HPDE6-E6E7 (cell line): ENCODE measurements around the gene PMFBP1.

Source experiments
- DNase-seq: peaks from one replicate; pipeline ENCODE4 v3.0.0; 2011; ENCODE audit warnings: missing footprints; ENCODE audit errors: extremely low spot score

The PMFBP1 gene

GRCh38 chr16:72182976-72183375 lies 11.0 kb upstream of the PMFBP1 start:
- DNase-seq: no peak

- no peak for DNase-seq
These were observed 7.4 kb upstream of the PMFBP1 start for GRCh38 chr16:72179204-72179970.

DNA sequence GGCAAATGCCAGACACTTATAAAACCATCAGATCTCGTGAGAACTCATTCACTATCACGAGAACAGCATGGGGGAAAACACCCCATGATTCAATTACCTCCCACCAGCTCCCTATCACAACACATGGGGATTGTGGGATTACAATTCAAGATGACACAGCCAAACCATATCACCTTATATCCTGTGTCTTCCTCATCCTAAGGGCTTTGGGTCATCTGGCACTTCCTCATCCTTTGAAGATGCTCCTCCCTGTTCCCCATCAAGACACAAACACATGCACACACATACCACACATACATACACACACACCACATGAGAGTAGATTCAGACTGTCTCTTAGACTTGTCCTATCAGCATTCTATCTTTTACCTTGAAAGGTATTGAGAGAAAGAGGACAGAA lies 2.8 kb upstream of the PMFBP1 start:
- no peak for DNase-seq

DNA sequence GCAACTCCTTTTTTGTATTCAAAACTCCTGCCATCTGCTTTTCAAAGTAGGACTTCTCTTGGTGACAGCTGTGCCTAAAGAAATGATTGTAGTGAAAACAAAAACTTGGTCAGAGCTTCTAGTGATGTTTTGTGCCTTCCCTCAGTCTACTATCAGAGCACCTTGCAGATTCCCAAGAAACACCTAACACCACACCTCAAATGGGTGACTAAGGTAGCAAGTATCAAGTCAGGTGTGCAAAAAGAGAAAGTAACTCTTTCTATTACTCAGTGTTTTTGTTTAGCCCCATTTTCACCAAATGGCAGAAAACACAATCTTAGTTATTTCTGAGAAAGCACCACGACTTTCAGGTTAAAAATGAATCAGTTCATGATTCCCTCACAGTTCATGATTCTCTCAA lies 2.0 kb upstream of the PMFBP1 start:
- DNase-seq: no peak

GRCh38 chr16:72171236-72171635 lies 719 bp downstream of the PMFBP1 start:
- DNase-seq: no peak

DNA sequence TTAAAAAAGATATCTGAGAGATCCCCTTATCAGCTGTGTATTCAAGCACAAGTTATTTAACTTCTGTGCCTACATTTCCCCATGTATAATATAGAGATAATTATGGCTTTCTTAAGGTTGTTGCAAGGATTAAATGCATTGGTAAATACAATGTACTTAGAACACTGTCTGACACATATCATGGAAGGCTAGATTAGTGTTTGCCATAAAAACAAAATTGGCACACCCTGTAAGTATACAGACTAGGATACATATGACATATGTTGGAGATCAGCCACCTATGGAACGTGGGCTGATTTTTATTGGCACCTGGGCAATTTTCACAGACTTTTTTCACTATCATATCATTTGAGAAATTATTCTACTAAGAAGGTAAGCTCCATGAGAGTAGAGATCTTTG lies 2.2 kb downstream of the PMFBP1 start:
- DNase-seq: no peak

- no peak for DNase-seq
These were observed 3.6 kb downstream of the PMFBP1 start for GRCh38 chr16:72168365-72168764.

DNA sequence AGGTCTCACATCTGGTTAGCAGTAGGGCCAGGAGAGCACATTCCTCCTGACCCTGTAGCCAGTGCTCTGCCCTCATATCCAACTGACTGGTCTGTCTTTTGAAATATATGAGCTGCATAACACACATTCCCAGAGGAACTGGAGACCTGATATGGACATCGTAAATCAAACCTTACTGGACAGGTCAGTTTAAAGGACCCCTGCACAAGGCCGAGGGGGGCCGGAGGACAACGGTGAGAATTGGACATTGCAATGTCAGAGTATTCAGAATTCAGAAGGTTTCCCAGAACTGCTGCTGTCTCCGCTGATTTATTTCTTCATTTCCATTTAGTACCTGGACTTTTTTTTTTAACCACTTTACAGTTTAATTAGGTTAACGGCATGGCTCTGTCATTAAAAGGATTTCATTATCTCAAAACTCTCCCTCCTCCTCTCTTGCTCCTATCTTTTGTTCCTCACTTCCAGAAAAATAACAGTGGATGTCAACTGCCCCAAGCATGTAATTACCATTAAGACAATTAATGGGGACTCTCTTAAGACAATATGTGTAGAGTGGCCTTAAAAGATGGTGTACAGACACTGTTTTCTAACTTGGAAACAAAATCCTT lies 4.9 kb downstream of the PMFBP1 start:
- DNase-seq: no peak

DNA sequence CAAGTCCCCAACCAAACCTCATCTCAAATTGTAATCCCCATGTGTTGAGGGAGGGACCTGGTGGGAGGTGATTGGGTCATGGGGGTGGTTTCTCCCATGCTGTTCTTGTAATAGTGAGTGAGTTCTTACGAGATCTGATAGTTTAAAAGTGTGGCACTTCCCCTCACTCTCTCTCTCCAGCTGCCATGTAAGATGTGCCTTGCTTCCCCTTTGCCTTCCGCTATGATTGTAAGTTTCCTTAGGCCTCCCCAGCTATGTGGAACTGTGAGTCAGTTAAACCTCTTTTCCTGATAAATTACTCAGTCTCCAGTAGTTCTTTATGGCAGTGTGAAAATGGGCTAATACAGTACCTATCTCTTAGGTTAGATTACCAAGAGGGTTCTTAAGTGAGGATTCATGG lies 5.8 kb downstream of the PMFBP1 start:
- no peak for DNase-seq

- DNase-seq: no peak
These were observed 7.3 kb downstream of the PMFBP1 start for GRCh38 chr16:72164691-72165090.

DNA sequence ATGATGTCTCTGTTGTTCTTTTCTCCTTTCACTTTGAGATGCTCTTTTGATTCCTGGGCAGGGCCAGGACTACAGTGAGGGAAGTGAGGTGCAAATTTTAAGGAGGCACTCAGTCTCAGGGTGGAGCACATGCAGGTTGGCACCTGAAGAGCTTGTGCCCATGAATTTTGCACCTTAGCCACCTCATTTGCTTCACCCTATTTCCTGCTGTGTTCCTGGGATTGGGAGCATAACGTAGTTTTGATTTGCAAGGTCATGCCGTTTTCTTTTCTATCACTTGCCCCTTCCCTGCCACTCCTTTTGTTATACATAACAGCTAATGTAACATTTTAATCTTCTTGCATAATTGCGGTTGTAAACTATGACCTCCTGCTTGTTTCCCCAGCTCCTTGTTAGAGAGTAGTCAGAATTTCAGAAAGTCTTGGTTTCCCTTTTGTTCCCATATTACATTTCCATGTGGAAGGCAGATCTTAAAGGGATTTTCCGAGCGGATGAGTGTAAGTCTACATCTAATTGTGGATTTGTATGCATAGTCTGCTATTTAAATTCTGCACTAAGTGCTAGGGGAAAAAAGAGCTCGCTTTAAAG lies 9.8 kb downstream of the PMFBP1 start:
- no peak for DNase-seq

DNA sequence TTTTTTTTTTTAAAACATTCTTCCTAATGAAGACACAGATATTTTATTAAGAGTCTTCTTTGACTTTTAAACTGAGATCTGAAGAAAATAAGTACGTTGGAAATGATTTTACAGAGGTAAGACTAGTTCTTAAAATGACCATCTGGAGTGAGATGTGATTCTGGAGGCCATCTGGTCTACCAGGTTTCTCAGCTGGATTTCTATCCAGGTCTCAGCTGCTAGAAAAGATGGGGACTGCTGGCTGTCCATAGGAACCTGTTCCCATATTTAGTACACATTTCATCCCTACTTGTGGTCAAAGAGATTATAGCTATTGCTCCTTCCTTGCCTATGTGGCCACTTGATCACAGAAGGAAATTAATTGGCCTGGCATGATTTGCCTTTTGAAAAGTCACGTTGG lies 12.2 kb downstream of the PMFBP1 start:
- no peak for DNase-seq

DNA sequence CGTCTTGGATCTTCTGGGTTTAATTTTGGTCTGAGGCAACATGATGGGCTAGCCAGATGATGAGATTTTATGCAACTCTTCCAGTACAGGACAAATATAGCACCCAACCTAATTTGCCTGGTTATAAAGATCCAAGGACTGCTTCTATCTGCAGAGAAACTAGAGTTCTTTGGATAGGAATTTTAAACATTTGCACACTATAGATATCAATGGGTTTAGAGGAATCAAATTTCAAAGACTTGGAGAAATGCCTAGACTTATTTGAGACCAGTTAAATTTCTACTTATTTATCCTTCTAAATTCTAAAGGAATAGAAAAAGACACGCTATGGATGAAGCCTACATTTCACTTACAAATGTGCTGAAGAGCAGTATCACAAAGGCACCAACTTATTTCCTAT lies 12.6 kb downstream of the PMFBP1 start:
- no peak for DNase-seq

- no peak for DNase-seq
These were observed 22.1 kb downstream of the PMFBP1 start for GRCh38 chr16:72149676-72150464.

GRCh38 chr16:72142476-72142875 lies 29.5 kb downstream of the PMFBP1 start:
- DNase-seq: no peak

DNA sequence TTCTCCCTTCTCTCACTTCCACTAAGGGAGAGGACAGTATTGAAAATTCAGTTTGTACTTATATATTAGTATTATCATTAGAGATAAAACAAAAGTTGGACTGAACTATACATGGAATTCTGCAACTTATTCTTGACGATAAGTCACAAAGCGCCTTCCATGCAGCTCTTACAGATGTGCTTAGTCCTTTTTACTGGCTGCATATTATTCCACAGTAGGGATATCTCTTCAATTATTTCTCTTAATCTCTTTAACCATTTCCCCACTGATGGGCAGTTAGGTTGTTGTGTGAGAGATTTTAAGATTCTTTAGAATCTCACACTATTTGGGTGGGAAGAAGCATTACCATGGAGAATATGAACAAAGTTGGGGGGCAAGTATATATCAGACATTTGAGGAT lies 32.0 kb downstream of the PMFBP1 start:
- DNase-seq: no peak

GRCh38 chr16:72138064-72138572 lies 33.8 kb downstream of the PMFBP1 start:
- DNase-seq: no peak

DNA sequence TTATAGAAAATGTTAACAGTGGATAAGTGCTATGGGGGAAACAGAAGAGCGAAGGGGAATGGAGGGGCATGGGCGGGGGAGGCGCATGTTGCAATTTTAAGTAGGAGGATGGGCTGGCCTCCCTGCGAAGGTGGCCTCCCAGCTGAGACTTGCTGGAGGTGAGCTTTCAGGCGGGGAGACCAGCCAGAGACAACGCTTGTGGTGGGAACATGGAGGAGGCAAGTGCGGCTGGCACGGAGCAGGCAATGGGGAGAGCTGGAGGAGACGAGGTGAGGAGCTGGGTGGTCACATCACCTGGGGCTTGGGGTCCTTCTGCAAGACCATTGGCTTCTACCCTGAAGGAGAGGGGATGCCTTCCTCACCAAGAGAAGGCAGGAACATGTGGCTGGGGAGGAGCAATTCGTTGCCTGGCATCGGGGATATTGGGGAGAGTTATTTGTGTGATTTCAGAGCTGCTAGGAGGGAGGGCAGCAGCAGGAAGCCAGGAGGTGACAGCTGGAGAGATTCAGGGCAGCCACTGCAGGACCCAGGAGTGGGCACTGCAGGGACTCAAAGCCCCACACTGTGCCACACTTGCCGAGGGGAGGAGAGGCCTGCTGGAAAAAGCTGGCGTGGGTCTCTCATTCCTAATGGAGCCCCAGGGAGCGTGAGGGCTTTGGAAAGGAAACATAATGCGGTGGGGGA lies 34.4 kb downstream of the PMFBP1 start:
- DNase-seq: no peak

- DNase-seq: no peak
These were observed 37.4 kb downstream of the PMFBP1 start for GRCh38 chr16:72134507-72134906.

DNA sequence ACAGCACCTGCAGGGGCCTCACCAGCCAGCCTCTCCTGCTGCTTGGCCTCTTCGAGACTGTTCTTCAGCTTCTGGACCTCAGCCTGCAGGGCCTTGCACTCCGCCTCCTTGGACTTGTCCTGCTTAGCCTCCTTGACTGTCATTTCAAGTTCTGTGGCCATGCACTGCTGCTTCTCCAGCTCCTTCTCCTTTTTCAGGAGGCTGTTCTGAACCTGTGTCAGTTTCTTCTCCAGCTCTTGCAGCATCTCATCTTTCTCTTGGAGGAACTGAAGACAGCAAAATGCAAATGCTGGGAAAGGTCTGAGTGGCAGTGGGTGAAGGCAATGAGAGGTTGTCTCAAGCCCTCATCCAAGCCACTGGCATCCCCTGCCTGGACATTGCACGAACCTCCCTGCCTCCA lies 39.2 kb downstream of the PMFBP1 start:
- DNase-seq: no peak

DNA sequence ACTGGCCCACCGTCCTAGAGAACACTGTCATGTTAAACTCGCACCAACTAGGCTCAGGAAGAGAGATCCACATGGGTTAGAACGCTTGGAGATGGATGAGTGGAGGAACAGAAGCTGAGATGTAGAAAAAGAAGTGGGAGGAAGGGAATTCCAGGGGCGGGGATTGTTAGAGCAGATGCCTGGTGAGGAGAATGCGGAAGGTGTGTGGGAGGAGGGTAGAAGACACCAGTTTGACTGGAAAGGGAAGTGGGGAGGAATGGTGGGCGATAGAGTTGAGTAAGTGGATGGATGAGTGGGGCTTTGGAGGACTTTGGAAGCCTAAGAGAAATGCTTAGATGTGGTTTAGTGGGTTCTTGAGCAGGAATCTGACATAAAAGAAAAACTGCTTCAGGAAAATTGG lies 40.9 kb downstream of the PMFBP1 start:
- DNase-seq: no peak
